Mesendoderm (in vitro differentiated cells): ENCODE measurements around the gene MAGED1. TPM values are rescaled to one million over a fixed set of nuclear protein-coding genes. Genes with fewer than 3 reads are reported as not detected.

Experiments
- DNase-seq: peaks from one replicate; pipeline ENCODE4 v3.0.0; 2013
- H2AK5ac ChIP-seq: 2 replicates; pipeline ENCODE4 v1.6.1; 2013; ENCODE audit warnings: low read length, inconsistent platforms
- H2BK120ac ChIP-seq: 2 replicates; pipeline ENCODE4 v1.6.1; 2013; ENCODE audit warnings: low read depth, mild to moderate bottlenecking, low read length, moderate library complexity, mixed read lengths
- H2BK15ac ChIP-seq: replicated peaks from 2 replicates; pipeline ENCODE4 v1.6.1; 2013; ENCODE audit warnings: low read depth, mild to moderate bottlenecking, moderate library complexity
- H2BK5ac ChIP-seq: 2 replicates; pipeline ENCODE4 v1.6.1; 2013; ENCODE audit warnings: low read length, inconsistent platforms
- H3K18ac ChIP-seq: 2 replicates; pipeline ENCODE4 v1.6.1; 2013; ENCODE audit warnings: mild to moderate bottlenecking, low read length, mixed read lengths
- H3K23ac ChIP-seq: one replicate; pipeline ENCODE4 v1.6.1; 2013; ENCODE audit warnings: low read length
- H3K27ac ChIP-seq: 2 replicates; pipeline ENCODE4 v1.5.1; 2013; ENCODE audit warnings: low read depth, mild to moderate bottlenecking, inconsistent platforms, low read length, moderate library complexity
- H3K27me3 ChIP-seq: 2 replicates; pipeline ENCODE4 v1.6.1; 2013; ENCODE audit warnings: low read length, control low read depth, mild to moderate bottlenecking, inconsistent platforms; ENCODE audit not compliant: insufficient read depth, poor library complexity
- H3K36me3 ChIP-seq: 2 replicates; pipeline ENCODE4 v1.6.1; 2013; ENCODE audit warnings: low read length, inconsistent platforms; ENCODE audit not compliant: control insufficient read depth, insufficient read depth
- H3K4ac ChIP-seq: one replicate; pipeline ENCODE4 v1.6.1; 2013; ENCODE audit warnings: low read depth, mild to moderate bottlenecking, low read length, moderate library complexity
- H3K4me1 ChIP-seq: 2 replicates; pipeline ENCODE4 v1.6.1; 2013; ENCODE audit warnings: low read depth, low read length, inconsistent platforms; ENCODE audit not compliant: control insufficient read depth
- H3K4me2 ChIP-seq: 2 replicates; pipeline ENCODE4 v1.6.1; 2013; ENCODE audit warnings: low read length
- H3K4me3 ChIP-seq: 2 replicates; pipeline ENCODE4 v1.5.1; 2013; ENCODE audit warnings: mild to moderate bottlenecking, low read length
- H3K56ac ChIP-seq: one replicate; pipeline ENCODE4 v1.6.1; 2013; ENCODE audit warnings: low read length
- H3K79me1 ChIP-seq: 2 replicates; pipeline ENCODE4 v1.6.1; 2013; ENCODE audit warnings: low read length, inconsistent platforms
- H3K79me2 ChIP-seq: 2 replicates; pipeline ENCODE4 v1.6.1; 2013; ENCODE audit warnings: mild to moderate bottlenecking, low read length; ENCODE audit not compliant: control insufficient read depth, insufficient read depth
- H3K9ac ChIP-seq: 2 replicates; pipeline ENCODE4 v1.6.1; 2013; ENCODE audit warnings: low read length, inconsistent platforms
- H4K5ac ChIP-seq: one replicate; pipeline ENCODE4 v1.6.1; 2013; ENCODE audit warnings: low read length
- H4K8ac ChIP-seq: one replicate; pipeline ENCODE4 v1.6.1; 2013; ENCODE audit warnings: low read depth, mild to moderate bottlenecking, control low read depth, low read length, moderate library complexity
- WGBS: extraction: QIAGEN DNeasy Blood & Tissue Kit; methylation state at CpG from one replicate; pipeline ENCODE4 v1.1.7; 2013; ENCODE audit warnings: low lambda C conversion rate, missing lambda C conversion rate; ENCODE audit not compliant: insufficient coverage; ENCODE audit errors: extremely low coverage; 5-methylcytosine and 5-hydroxymethylcytosine counted together
- small RNA-seq: library from polyadenylated mRNA; stranded (forward); fragments of <200 nt; extraction: miRNeasy Mini kit (QIAGEN cat#:217004); gene quantifications from one replicate; pipeline ENCODE3, GENCODE V24; 2013; ENCODE audit not compliant: insufficient read depth

Gene MAGED1

DNA sequence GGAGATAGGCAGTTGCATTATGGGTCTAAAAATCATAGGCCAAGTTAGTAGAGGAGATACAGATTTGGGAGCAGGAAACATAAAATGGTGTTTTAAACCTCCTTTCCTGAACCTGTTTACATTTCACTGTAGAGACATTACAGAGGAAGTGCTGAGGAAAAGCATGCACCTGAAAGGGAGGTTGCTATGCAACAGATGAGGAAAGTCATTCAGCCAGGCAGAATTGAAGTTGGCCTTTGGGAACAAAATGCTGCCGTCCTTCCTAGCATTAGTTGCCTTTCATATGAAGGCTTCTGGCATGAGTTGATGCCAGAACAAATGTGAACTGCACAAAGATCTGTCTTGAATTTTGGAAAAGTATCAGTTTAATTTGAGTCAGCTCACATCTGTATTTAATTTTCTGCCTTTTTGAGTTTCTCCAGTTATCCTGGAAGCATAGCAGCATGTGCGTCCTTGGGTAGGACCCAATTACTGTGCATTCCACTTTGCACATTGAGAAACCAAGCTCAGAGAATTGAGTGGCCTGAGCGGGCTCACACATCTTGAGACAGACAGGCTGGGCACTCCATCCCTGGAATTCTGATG, 38.2 kb downstream of the MAGED1 start:
- Histone ChIP-seq H2BK5ac (no peak overlapping the region), H3K4me1 (no peaks in the 10 kb centered on the region), H4K5ac (no peak overlapping the region), H3K4ac (no peak overlapping the region), H3K18ac (no peak overlapping the region), H2BK120ac (no peak overlapping the region), H3K23ac (no peak overlapping the region), H4K8ac (no peak overlapping the region), H3K9ac (no peak overlapping the region), H3K36me3 (no peaks in the 10 kb centered on the region), H3K27me3 (no peaks in the 10 kb centered on the region), H2AK5ac (no peak overlapping the region), H3K4me3 (no peak overlapping the region), H3K79me1 (no peaks in the 10 kb centered on the region), H3K79me2 (no peaks in the 10 kb centered on the region), H3K4me2 (no peak overlapping the region), H3K27ac (no peak overlapping the region), H3K56ac (no peak overlapping the region), H2BK15ac (no peak overlapping the region)
- no CpG with 5 or more reads among the region's 3 CpGs for WGBS
- no peak for DNase-seq

Small RNA genes within 50 kb of the gene (small RNA-seq; reads per million reads assigned to genes)
- gene AL929410.2 = not detected
- gene RNU6-504P = not detected
